ENCODE results near the gene MLN.

- TF ChIP-seq ZFP30 (CRISPR knock-in tag; IDR thresholded peaks at IDR 0.05) = no peak
- no peak for TF ChIP-seq CREB5 (CRISPR knock-in tag; IDR thresholded peaks at IDR 0.05; ENCODE audit: low read depth)
Measured at GRCh38 chr6:33815854-33816253, 12.1 kb upstream of the MLN start.
